Osteoblast (primary cell): ENCODE data around the gene RAB31. TPM values are rescaled to one million over a fixed set of nuclear protein-coding genes. Genes with fewer than 3 reads are reported as not detected.

Experiments
- DNase-seq: peaks from one replicate; pipeline ENCODE4 v3.0.0; 2011; ENCODE audit warnings: low spot score, mixed read lengths; ENCODE audit not compliant: insufficient read length; ENCODE audit errors: missing footprints
- H2AFZ ChIP-seq: 2 replicates; pipeline ENCODE4 v1.6.0; 2011; ENCODE audit warnings: mild to moderate bottlenecking, low read length
- H3K27ac ChIP-seq: 2 replicates; pipeline ENCODE4 v1.5.1; 2011; ENCODE audit warnings: mild to moderate bottlenecking, low read depth, low read length, moderate library complexity
- H3K27me3 ChIP-seq: 2 replicates; pipeline ENCODE4 v1.6.0; 2012; ENCODE audit warnings: mild to moderate bottlenecking, control low read depth, inconsistent platforms, low read length, moderate library complexity; ENCODE audit not compliant: insufficient read depth
- H3K36me3 ChIP-seq: 2 replicates; pipeline ENCODE4 v1.5.1; 2011; ENCODE audit warnings: mild to moderate bottlenecking, low read length, control low read depth, moderate library complexity; ENCODE audit not compliant: insufficient read depth
- H3K4me1 ChIP-seq: 2 replicates; pipeline ENCODE4 v1.5.1; 2011; ENCODE audit warnings: mild to moderate bottlenecking, low read length, control low read depth, moderate library complexity; ENCODE audit not compliant: insufficient read depth
- H3K4me2 ChIP-seq: 2 replicates; pipeline ENCODE4 v1.6.0; 2011; ENCODE audit warnings: mild to moderate bottlenecking, low read length; ENCODE audit not compliant: insufficient read depth
- H3K4me3 ChIP-seq: fragments of 200-600 bp; sonication (generic); 3 replicates; pipeline ENCODE4 v1.5.1; 2012; ENCODE audit warnings: mild to moderate bottlenecking, low read length, inconsistent platforms; ENCODE audit not compliant: insufficient read depth
- H3K79me2 ChIP-seq: 2 replicates; pipeline ENCODE4 v1.6.0; 2012; ENCODE audit warnings: mild to moderate bottlenecking, low read length, control low read depth, inconsistent platforms; ENCODE audit not compliant: insufficient read depth
- H3K9me3 ChIP-seq: 2 replicates; pipeline ENCODE4 v1.5.1; 2011; ENCODE audit warnings: low read depth, low read length, control low read depth
- H4K20me1 ChIP-seq: 2 replicates; pipeline ENCODE4 v1.6.0; 2012; ENCODE audit warnings: mild to moderate bottlenecking, low read length, control low read depth; ENCODE audit not compliant: insufficient read depth
- total RNA-seq: library from RNA; depleted of rRNA; stranded (reverse); fragments of >200 nt; gene quantifications from 2 replicates; pipeline ENCODE4 v1.2.3, GENCODE V29; 2012
- TF ChIP-seq, protein P1 (sequence below): IDR thresholded peaks from 2 replicates; pipeline ENCODE4 v1.5.1; 2011; ENCODE audit warnings: mild to moderate bottlenecking, low read depth, low read length, moderate library complexity; ENCODE audit errors: extremely low read depth

RAB31 gene
- total RNA-seq, 1 donor, result 120 TPM

DNA sequence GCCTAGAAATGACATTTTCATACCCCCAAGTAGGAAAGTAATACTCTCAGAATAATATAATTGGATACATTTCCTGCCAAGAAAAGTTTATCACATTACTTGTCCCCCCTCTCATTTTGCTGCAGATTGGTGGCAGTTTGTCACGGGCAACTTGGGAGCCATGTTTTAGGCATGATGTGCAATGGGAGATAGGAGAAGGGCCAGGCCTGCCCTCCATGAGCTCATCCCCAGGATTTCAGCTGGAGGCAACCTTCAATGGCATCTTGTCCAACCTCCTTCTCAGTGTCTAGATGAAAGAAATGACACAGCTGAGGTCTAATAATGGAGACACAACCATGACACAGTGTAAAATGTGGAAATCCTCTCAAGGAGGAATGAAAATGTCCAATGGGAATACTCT, 11.4 kb upstream of the RAB31 start:
- H3K4me2 ChIP-seq, result no peak overlapping the region
- H3K79me2 ChIP-seq, result no peaks in the 10 kb centered on the region
- H4K20me1 ChIP-seq, result no peaks in the 10 kb centered on the region
- no peaks in the 10 kb centered on the region for H3K9me3 ChIP-seq
- no peaks in the 10 kb centered on the region for H3K4me1 ChIP-seq
- H3K27ac ChIP-seq, result no peak overlapping the region
- no peak overlapping the region for H3K4me3 ChIP-seq
- DNase-seq, result no peak
- TF ChIP-seq, protein P1, sequence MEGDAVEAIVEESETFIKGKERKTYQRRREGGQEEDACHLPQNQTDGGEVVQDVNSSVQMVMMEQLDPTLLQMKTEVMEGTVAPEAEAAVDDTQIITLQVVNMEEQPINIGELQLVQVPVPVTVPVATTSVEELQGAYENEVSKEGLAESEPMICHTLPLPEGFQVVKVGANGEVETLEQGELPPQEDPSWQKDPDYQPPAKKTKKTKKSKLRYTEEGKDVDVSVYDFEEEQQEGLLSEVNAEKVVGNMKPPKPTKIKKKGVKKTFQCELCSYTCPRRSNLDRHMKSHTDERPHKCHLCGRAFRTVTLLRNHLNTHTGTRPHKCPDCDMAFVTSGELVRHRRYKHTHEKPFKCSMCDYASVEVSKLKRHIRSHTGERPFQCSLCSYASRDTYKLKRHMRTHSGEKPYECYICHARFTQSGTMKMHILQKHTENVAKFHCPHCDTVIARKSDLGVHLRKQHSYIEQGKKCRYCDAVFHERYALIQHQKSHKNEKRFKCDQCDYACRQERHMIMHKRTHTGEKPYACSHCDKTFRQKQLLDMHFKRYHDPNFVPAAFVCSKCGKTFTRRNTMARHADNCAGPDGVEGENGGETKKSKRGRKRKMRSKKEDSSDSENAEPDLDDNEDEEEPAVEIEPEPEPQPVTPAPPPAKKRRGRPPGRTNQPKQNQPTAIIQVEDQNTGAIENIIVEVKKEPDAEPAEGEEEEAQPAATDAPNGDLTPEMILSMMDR, result no peak
- H2AFZ ChIP-seq, result peak overlapping the region; percentile 4
- no peaks in the 10 kb centered on the region for H3K36me3 ChIP-seq
- H3K27me3 ChIP-seq, result no peaks in the 10 kb centered on the region

DNA sequence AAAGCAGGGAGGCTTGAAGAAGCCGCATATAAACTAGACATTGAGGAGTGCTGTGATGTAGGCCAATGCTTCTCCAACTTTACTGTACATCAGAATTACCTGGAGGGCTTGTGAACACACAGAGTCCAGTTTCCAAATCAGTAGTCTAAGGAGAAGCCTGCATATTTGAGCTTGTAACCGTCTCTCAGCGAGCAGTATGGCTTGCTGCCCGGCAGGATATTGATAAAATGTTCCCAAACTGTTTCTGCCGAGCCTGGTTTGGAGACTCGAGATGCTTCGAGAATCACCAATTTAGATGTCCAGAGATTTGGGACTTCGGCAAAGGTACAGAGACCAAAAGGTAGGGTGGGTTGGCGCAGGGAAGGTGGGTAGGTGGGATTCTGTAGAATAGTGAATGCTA, 11.0 kb upstream of the RAB31 start:
- DNase-seq, result no peak
- Histone ChIP-seq H3K36me3 (no peaks in the 10 kb centered on the region), H3K4me3 (no peak overlapping the region), H4K20me1 (no peaks in the 10 kb centered on the region), H2AFZ (peak overlapping the region; percentile 4), H3K4me1 (no peaks in the 10 kb centered on the region), H3K79me2 (no peaks in the 10 kb centered on the region), H3K4me2 (no peak overlapping the region), H3K27me3 (no peaks in the 10 kb centered on the region), H3K27ac (no peak overlapping the region), H3K9me3 (no peaks in the 10 kb centered on the region)
- TF ChIP-seq, protein P1, result no peak

GRCh38 chr18:9698497-9698896, 9.6 kb upstream of the RAB31 start:
- no peaks in the 10 kb centered on the region for H3K36me3 ChIP-seq
- H2AFZ ChIP-seq, result no peak overlapping the region
- H3K4me2 ChIP-seq, result no peak overlapping the region
- no peaks in the 10 kb centered on the region for H3K27me3 ChIP-seq
- H3K4me3 ChIP-seq, result no peak overlapping the region
- H3K27ac ChIP-seq, result no peak overlapping the region
- H3K79me2 ChIP-seq, result no peaks in the 10 kb centered on the region
- no peaks in the 10 kb centered on the region for H3K4me1 ChIP-seq
- H4K20me1 ChIP-seq, result no peaks in the 10 kb centered on the region
- no peak for DNase-seq
- no peaks in the 10 kb centered on the region for H3K9me3 ChIP-seq
- TF ChIP-seq, protein P1, result no peak

- H3K4me1 ChIP-seq, result peaks cover 11% of the 10 kb centered on the region
- TF ChIP-seq, protein P1, result no peak
- H3K27ac ChIP-seq, result no peak overlapping the region
- H3K4me3 ChIP-seq, result no peak overlapping the region
- no peaks in the 10 kb centered on the region for H3K79me2 ChIP-seq
- H3K4me2 ChIP-seq, result no peak overlapping the region
- H2AFZ ChIP-seq, result no peak overlapping the region
- DNase-seq, result no peak
- no peaks in the 10 kb centered on the region for H3K9me3 ChIP-seq
- no peaks in the 10 kb centered on the region for H3K36me3 ChIP-seq
- H3K27me3 ChIP-seq, result no peaks in the 10 kb centered on the region
- no peaks in the 10 kb centered on the region for H4K20me1 ChIP-seq
Observed at GRCh38 chr18:9700261-9700796, 7.8 kb upstream of the RAB31 start.
